ENCODE data around the gene PLGRKT. TPM values are rescaled to one million over a fixed set of nuclear protein-coding genes. Genes with fewer than 3 reads are reported as not detected.

PLGRKT gene
- total RNA-seq, 1 donor from 2014 or later: 16.3 TPM

DNA sequence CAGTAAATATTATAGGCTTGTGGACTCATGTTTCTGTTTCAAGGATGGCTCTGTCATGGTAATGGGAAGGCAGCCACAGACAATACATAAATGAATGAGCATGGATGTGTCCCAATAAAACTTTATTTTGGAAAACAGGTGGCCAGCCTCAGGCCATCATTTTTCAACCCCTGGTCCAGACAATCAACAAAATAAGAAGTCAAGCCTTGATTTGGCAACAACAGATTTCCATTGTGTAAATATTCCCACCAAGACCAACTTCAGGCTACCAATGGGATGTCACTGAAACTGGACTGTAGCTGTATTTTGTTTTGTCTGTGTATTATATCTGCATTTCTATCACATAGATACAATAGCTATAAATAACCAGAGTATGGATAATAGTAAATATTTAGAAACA, 77.4 kb downstream of the PLGRKT start:
- no peak for DNase-seq
- Mint-ChIP-seq H3K27ac (ENCODE audit: unreplicated experiment) (no peak overlapping the region), H3K36me3 (ENCODE audit: unreplicated experiment) (no peaks in the 10 kb centered on the region), H3K27me3 (ENCODE audit: unreplicated experiment) (peaks cover 1% of the 10 kb centered on the region), H3K9me3 (ENCODE audit: unreplicated experiment) (no peaks in the 10 kb centered on the region), H3K4me3 (ENCODE audit: unreplicated experiment) (no peak overlapping the region), H3K4me1 (ENCODE audit: low read depth, unreplicated experiment) (peaks cover 7% of the 10 kb centered on the region)
- TF ChIP-seq, protein P1, sequence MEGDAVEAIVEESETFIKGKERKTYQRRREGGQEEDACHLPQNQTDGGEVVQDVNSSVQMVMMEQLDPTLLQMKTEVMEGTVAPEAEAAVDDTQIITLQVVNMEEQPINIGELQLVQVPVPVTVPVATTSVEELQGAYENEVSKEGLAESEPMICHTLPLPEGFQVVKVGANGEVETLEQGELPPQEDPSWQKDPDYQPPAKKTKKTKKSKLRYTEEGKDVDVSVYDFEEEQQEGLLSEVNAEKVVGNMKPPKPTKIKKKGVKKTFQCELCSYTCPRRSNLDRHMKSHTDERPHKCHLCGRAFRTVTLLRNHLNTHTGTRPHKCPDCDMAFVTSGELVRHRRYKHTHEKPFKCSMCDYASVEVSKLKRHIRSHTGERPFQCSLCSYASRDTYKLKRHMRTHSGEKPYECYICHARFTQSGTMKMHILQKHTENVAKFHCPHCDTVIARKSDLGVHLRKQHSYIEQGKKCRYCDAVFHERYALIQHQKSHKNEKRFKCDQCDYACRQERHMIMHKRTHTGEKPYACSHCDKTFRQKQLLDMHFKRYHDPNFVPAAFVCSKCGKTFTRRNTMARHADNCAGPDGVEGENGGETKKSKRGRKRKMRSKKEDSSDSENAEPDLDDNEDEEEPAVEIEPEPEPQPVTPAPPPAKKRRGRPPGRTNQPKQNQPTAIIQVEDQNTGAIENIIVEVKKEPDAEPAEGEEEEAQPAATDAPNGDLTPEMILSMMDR (IDR thresholded peaks at IDR 0.05; ENCODE audit: partially characterized antibody, unreplicated experiment): no peak

- no peaks in the 10 kb centered on the region for H3K9me3 Mint-ChIP-seq (ENCODE audit: unreplicated experiment)
- H3K4me3 Mint-ChIP-seq (ENCODE audit: unreplicated experiment): no peak overlapping the region
- H3K27me3 Mint-ChIP-seq (ENCODE audit: unreplicated experiment): peaks cover 1% of the 10 kb centered on the region
- DNase-seq: no peak
- TF ChIP-seq, protein P1 (IDR thresholded peaks at IDR 0.05; ENCODE audit: partially characterized antibody, unreplicated experiment): no peak
- no peaks in the 10 kb centered on the region for H3K36me3 Mint-ChIP-seq (ENCODE audit: unreplicated experiment)
- H3K4me1 Mint-ChIP-seq (ENCODE audit: low read depth, unreplicated experiment): peaks cover 4% of the 10 kb centered on the region
- H3K27ac Mint-ChIP-seq (ENCODE audit: unreplicated experiment): no peak overlapping the region
Measured at GRCh38 chr9:5357431-5358105, 80.2 kb downstream of the PLGRKT start.

DNA sequence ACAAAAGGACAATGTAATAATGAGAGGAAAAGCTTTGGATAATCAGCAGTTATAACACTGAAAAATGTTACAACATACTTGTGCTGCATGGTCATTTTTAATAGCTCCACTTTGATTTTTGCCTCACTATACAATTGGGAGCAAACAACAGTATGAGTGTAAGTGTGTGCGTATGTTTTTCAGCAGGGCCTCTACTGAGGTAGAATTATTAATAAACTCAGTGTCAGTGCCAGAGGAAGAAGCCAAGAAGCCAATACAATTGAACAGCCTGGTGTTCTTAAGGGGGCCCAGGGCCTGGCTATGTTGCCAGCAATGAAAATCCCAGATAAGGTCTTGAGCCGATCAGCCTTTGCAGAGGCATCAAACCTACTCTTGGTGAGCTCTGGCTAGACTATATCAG, 81.9 kb downstream of the PLGRKT start:
- Mint-ChIP-seq H3K4me3 (ENCODE audit: unreplicated experiment) (no peak overlapping the region), H3K4me1 (ENCODE audit: low read depth, unreplicated experiment) (no peaks in the 10 kb centered on the region), H3K9me3 (ENCODE audit: unreplicated experiment) (no peaks in the 10 kb centered on the region), H3K27ac (ENCODE audit: unreplicated experiment) (no peak overlapping the region), H3K27me3 (ENCODE audit: unreplicated experiment) (no peaks in the 10 kb centered on the region), H3K36me3 (ENCODE audit: unreplicated experiment) (no peaks in the 10 kb centered on the region)
- TF ChIP-seq, protein P1 (IDR thresholded peaks at IDR 0.05; ENCODE audit: partially characterized antibody, unreplicated experiment): no peak
- DNase-seq: no peak

- H3K27me3 Mint-ChIP-seq (ENCODE audit: unreplicated experiment): no peaks in the 10 kb centered on the region
- no peaks in the 10 kb centered on the region for H3K4me1 Mint-ChIP-seq (ENCODE audit: low read depth, unreplicated experiment)
- no peak for DNase-seq
- H3K4me3 Mint-ChIP-seq (ENCODE audit: unreplicated experiment): no peak overlapping the region
- TF ChIP-seq, protein P1 (IDR thresholded peaks at IDR 0.05; ENCODE audit: partially characterized antibody, unreplicated experiment): no peak
- no peak overlapping the region for H3K27ac Mint-ChIP-seq (ENCODE audit: unreplicated experiment)
- H3K9me3 Mint-ChIP-seq (ENCODE audit: unreplicated experiment): no peaks in the 10 kb centered on the region
- H3K36me3 Mint-ChIP-seq (ENCODE audit: unreplicated experiment): peaks cover under 1% of the 10 kb centered on the region
Measured at GRCh38 chr9:5355226-5355625, 82.5 kb downstream of the PLGRKT start.

- TF ChIP-seq, protein P1 (IDR thresholded peaks at IDR 0.05; ENCODE audit: partially characterized antibody, unreplicated experiment): no peak
- H3K4me1 Mint-ChIP-seq (ENCODE audit: low read depth, unreplicated experiment): no peaks in the 10 kb centered on the region
- no peak overlapping the region for H3K4me3 Mint-ChIP-seq (ENCODE audit: unreplicated experiment)
- peaks cover 6% of the 10 kb centered on the region for H3K36me3 Mint-ChIP-seq (ENCODE audit: unreplicated experiment)
- no peak for DNase-seq
- peaks cover 2% of the 10 kb centered on the region for H3K9me3 Mint-ChIP-seq (ENCODE audit: unreplicated experiment)
- H3K27me3 Mint-ChIP-seq (ENCODE audit: unreplicated experiment): no peaks in the 10 kb centered on the region
- no peak overlapping the region for H3K27ac Mint-ChIP-seq (ENCODE audit: unreplicated experiment)
Measured at GRCh38 chr9:5354184-5354583, 83.5 kb downstream of the PLGRKT start.

All from glutamatergic neuron (in vitro differentiated cells).